ENCODE measurements around the gene LMAN2.
"Not testable (repeated sequence)": the region's sequence is repeated elsewhere in the genome, so short reads cannot be mapped to it uniquely, and the experiment has no call there.

LMAN2 gene

GRCh38 chr5:177362610-177363507 is 11.4 kb upstream of the LMAN2 start:
- peak; percentile 83 for DNase-seq

GRCh38 chr5:177362292-177362609 is 10.8 kb upstream of the LMAN2 start:
- DNase-seq, result no peak

DNA sequence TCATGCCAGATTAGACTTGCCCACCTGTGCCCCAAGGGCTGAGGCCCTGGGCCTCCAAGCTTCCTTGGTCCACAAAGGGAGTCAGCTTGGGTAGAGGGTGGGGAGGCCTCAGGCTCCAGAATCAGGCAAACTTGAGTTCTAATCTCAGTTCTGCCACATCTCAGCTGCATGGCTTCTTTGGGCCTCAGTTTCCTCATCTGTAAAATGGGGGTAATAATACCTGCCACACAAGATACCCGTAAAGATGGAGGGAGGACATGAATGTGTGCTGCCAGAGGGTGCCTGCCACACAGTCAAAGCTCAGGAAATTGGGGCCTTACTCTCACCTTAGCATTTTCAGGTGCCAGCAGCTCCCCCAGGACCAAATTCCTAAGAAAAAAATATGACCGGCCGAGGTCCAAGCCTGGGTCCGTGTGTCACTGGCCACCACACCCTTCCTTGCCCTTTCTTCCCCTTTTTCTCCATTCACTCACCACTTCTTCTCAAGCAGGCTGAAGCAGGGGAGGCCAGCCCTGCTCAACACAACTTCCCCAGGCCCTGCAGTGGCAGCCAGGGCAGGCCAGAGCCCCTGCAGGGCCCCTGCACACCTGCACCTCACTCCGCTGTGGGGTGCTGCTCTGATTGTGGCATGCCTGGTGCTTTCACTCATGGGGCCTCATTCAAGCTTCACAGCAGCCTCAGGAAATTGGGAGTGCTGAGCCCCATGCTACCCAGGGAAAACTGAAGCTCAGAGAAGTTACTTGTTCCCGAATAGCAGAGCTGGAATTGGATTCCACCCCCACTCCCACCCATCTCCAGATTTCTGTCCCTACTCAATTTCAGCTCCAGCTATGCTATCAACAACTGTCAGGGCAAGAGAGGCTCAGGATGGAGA is 10.2 kb upstream of the LMAN2 start:
- DNase-seq, result no peak

GRCh38 chr5:177360740-177361139 is 9.3 kb upstream of the LMAN2 start:
- not testable (repeated sequence) for DNase-seq

- DNase-seq, result no peak
Observed at GRCh38 chr5:177359860-177360259, 8.4 kb upstream of the LMAN2 start.

DNA sequence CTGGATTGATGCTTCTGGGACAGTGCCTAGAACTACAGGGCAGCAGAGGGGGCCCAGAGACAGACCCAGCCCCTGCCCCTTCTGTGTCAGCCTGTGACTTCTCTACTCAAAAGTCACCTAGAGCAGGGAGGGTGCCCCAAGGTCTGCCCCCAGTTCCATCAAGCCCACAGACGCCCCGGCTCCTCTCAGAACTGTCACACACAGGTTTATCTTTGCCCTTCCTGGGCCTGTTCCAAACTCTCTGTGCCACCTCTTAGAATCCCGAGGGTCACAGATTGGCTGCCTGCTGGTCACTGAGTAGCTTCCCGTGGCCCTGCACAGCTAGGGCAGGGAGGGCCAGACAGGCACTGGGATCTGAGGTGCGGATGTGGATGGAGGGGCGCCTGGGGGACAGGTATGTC is 8.0 kb upstream of the LMAN2 start:
- no peak for DNase-seq

DNA sequence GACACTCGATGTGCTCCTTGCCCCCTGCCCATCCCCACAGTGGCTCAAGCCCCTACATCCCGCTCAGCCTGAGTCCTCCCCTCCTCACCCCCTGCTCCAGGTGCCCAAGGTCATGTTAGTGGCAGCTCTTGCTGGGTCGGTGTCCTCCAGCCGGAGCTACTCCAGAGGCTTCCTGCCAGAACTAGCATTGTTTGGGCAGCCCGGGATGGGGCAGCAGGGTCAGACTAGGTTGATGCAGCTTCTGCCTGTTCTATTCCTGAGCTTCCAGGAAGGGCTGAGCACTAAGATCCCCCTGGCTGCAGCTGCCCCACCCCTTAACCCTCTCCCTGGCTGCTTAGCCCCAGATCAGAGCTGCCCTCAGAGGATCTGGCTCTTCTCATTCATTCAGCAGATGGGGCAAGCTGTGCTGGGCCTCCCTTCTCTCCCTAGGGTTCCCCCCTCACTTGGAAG is 6.9 kb upstream of the LMAN2 start:
- DNase-seq, result no peak

- DNase-seq, result peak; percentile 88
Observed at GRCh38 chr5:177357459-177358351, 6.2 kb upstream of the LMAN2 start, which contains the start of gene RGS14. RGS14 (plus strand) TSS chr5:177357924; CDS start chr5:177358025, 101 bp downstream.

DNA sequence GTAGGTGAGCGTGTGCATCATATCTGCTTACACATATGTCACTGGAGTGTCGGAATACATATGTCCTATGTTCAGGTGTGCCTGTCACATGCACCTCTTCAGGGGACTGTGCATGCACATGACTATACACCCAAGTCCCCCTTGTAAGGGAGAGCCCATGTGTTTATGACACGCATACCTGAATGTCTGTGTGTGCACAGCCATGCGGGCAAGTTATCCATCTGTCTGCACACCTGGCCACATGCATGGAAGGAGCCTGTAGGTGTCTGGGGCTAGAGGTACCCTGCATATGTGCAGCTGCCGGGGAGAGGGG is 5.6 kb upstream of the LMAN2 start:
- DNase-seq, result no peak

- no peak for DNase-seq
Observed at GRCh38 chr5:177356746-177357145, 5.3 kb upstream of the LMAN2 start.

- DNase-seq, result no peak
Observed at GRCh38 chr5:177355868-177356168, 4.3 kb upstream of the LMAN2 start.

DNA sequence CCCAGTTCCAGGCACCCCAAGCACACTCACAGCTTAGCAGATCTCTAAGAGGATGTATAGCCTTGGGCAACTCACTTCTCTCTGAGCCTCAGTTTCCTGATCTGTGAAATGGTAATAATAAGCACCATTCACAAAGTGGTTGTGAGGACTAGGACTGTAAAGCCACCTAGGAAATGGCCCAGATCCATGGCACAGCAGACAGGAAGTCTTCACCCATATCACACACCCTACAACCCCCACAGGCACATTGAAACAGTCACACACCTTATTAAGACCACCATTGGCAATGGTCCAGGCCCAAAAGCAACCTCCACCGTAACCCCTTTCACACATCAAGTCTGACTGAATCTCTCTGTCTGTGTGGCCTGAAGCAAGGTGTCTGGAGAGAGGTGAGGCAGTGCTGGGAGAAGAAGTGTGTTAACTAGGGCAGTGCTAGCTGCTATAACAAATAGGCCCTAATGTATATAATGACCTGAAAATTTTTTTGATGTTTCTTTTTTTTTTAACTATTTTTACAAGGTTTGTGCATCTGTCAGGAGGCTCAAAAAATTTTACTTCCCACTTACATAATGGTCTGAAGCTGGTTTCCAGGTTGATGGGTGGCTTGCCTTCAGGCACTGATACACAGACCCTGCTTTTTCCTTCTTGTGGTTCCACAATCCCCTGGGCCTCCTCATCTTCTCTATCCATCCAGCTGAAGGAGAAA is 3.8 kb upstream of the LMAN2 start:
- no peak for DNase-seq

DNA sequence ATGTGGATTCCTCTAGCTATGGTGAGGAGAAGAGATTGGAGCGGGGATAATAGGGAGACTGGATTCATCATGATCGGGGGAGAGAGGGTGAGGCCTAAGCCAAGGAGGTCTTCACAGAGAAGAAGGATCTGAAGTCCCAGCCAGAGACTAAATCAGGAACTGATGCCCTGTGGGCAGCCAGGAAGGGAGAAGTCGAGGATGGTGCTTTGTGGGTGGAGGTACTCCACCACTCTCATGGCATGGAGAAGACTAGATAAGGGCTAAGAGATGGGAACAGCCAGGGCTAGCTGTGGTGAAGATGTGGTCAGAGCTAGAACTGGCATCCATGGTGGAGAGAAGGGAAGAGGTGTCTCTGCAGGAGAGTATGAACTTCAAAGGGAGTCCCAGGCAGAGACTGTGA is 3.2 kb upstream of the LMAN2 start:
- DNase-seq, result no peak

DNA sequence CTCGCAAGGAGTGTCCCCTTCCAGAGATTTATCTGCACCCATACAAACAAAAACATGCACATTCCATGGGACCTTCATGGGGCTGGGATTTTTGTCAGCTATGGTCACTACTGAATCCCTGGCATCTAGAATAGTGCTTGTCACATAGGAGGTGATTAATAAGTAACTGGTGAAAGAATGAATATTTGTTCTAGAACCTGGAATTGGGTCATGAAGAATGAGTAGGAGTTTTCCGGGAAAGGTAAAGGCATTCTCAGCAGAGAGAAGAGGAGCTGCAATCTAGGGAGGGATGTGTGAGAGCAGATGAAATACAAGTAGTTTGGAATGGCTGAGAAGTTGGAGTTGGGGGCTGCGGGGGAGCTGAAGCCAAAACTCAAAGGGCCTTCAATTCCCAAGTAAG is 2.8 kb upstream of the LMAN2 start:
- no peak for DNase-seq

- DNase-seq, result no peak
Observed at GRCh38 chr5:177353093-177353492, 1.6 kb upstream of the LMAN2 start.

DNA sequence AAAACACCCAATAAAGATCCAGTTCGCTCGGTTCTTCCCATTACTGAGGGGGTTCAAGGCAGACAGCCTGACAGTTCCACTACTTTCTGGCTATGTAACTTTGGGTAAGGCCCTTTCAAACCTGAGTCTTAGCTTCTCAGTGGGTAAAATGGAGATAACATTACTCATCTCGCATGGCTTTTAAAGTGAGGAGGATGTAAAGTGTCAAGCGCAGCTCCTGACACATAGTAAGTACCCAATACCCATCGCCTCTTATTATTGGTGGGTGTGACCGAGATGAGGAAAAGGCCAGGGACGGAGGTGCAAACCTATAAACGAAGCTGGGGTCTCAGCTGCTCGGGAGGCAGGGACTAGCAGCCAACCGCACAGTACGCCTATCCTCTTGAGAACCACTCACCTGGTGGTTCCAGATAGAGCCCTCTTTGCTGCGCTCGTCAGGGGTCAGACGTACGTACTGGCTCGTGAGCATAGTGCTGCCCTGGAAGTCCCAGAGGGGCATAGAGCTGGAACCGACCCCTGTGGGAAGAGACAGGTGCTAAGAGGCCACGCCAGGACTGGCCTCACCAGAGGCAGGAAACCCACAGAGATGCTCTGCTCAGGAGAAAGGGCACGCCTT is 584 bp downstream of the LMAN2 start:
- no peak for DNase-seq

DNA sequence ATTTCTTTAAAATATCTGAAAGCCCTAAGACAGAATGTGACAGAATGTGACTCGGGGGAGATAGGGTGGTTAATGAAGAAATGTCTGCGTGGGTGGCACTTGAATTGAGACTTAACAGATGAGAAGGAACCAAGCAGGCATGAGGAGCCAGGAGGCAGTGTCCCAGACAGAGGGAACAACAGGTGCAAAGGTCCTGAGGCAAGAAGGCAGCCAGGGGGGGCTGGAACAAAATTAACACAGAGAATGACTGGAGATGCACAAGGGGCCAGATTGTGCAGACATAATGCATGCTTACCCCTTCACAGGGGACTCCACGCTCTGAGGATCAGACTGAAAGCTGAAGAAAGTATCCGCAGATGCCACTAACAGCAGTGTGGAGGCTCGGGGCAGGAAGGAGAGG is 1.7 kb downstream of the LMAN2 start:
- no peak for DNase-seq

DNA sequence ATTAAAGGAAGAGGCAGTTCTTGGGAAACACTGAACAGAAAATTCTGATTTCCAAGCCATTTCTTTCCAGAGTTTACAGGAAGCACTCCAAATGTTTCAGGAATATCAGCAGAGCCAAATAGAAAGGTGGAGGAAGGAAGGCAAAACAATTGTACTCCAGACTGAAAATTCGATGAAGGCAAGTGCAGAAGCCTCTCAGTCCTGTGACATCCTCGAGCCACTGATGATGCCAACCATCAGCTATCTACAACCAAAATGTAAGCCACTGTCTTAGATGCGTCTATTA is 2.2 kb downstream of the LMAN2 start:
- no peak for DNase-seq

- DNase-seq, result no peak
Observed at GRCh38 chr5:177347699-177348098, 3.8 kb downstream of the LMAN2 start.

GRCh38 chr5:177346820-177347219 is 4.6 kb downstream of the LMAN2 start:
- DNase-seq, result no peak

- DNase-seq, result no peak
Observed at GRCh38 chr5:177344891-177345290, 6.6 kb downstream of the LMAN2 start.

DNA sequence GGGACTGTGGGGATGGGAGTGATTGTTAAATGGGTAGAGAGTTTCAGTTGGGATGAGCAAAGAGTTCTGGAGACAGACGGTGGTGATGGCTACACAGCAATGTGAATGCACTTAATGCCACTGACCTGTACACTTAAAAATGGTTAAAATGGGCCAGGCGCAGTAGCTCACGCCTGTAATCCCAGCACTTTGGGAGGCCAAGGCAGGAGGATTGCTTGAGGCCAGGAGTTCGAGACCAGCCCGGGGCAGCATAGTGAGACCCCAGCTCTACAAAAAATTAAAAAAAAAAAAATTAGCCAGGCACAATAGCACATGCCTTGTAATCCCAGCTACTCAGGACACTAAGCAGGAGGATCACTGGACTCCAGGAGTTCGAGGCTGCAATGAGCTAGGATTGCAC is 7.7 kb downstream of the LMAN2 start:
- no peak for DNase-seq

All from CD4-positive, alpha-beta T cell treated with Interleukin-21 for 1 hour (primary cell).